Measurements from ENCODE around the gene ARMC7.

DNA sequence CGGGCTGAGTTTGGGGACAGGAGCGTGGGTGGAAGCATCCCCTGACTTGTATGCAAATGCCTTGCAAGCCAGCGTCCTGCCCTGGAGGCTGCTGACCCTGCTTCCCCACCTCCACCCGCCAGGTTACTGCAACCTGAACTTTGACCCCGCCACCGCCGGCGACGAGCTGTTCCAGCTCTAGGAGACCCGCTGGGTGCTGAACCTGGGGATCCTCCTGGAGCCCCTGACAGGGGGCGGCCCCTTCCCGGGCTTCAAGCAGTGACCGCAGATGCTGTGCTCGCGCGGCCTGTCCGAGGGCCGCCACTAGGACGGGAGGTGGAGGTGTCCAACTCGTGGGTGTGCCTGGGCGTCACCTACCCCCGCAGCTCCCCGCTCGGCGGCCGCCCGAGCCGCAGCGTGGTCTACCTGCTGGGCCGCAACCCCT lies 32.7 kb upstream of the ARMC7 start:
- TF ChIP-seq EP300 (IDR thresholded peaks at IDR 0.05; ENCODE audit: low read depth) (no peak), POLR2A (IDR thresholded peaks at IDR 0.05) (no peak), POLR2AphosphoS5 (IDR thresholded peaks at IDR 0.05) (no peak)
- TF ChIP-seq, protein P1, sequence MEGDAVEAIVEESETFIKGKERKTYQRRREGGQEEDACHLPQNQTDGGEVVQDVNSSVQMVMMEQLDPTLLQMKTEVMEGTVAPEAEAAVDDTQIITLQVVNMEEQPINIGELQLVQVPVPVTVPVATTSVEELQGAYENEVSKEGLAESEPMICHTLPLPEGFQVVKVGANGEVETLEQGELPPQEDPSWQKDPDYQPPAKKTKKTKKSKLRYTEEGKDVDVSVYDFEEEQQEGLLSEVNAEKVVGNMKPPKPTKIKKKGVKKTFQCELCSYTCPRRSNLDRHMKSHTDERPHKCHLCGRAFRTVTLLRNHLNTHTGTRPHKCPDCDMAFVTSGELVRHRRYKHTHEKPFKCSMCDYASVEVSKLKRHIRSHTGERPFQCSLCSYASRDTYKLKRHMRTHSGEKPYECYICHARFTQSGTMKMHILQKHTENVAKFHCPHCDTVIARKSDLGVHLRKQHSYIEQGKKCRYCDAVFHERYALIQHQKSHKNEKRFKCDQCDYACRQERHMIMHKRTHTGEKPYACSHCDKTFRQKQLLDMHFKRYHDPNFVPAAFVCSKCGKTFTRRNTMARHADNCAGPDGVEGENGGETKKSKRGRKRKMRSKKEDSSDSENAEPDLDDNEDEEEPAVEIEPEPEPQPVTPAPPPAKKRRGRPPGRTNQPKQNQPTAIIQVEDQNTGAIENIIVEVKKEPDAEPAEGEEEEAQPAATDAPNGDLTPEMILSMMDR (IDR thresholded peaks at IDR 0.05) = peak in 1 of 5 experiments; percentile 44
